Peyer's patch (tissue), 4 donors: Measurements from ENCODE around the gene SAE1.

Experiments used
- CTCF ChIP-seq, 6 experiments: fragments of 450-650 bp in 4 of 6; fragments of 200-600 bp in 2 of 6; sonication (generic) in 1 of 6; IDR thresholded peaks; one replicate each; pipeline ENCODE4 v1.5.1; 2017 to 2019; ENCODE audit warnings: antibody characterized with exemption in 6 of 6, mild to moderate bottlenecking in 3 of 6, moderate library complexity in 1 of 6
- POLR2A ChIP-seq, 2 donors: fragments of 450-650 bp; IDR thresholded peaks; one replicate each; pipeline ENCODE4 v1.5.1; 2017; ENCODE audit warnings: antibody characterized with exemption in 2 of 2, mild to moderate bottlenecking in 2 of 2, moderate library complexity in 2 of 2

- no peak for TF ChIP-seq POLR2A (IDR thresholded peaks at IDR 0.05)
- no peak for TF ChIP-seq CTCF (IDR thresholded peaks at IDR 0.05)
These were observed 127.8 kb downstream of the SAE1 start for GRCh38 chr19:47258434-47258833.
